ENCODE data around the gene TYMS. TPM values are rescaled to one million over a fixed set of nuclear protein-coding genes. Genes with fewer than 3 reads are reported as not detected.

The TYMS gene
- total and polyA plus RNA-seq, 2 donors (not counting 1 experiment from before 2014, with no cell fraction given) = 0.34 to 1.1 TPM

DNA sequence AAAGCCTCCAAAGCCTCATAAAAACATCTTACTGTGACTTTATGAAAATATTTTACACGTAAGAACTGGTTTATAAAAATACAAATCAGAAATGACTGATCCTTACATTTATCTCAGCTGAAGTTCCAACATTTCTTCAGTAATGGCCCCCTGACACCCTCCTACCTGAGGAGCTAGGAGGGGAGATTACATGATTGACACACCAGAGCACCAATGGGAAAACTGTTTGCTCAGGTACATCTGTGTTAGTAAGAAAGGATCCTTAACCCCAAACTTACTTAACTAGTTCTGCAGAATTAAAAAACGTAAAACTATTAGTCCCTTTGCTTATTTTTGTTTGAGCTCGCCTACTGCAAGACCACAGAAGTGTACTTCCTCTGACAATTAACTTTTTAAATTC is 28.0 kb downstream of the TYMS start:
- TF ChIP-seq, protein P1, sequence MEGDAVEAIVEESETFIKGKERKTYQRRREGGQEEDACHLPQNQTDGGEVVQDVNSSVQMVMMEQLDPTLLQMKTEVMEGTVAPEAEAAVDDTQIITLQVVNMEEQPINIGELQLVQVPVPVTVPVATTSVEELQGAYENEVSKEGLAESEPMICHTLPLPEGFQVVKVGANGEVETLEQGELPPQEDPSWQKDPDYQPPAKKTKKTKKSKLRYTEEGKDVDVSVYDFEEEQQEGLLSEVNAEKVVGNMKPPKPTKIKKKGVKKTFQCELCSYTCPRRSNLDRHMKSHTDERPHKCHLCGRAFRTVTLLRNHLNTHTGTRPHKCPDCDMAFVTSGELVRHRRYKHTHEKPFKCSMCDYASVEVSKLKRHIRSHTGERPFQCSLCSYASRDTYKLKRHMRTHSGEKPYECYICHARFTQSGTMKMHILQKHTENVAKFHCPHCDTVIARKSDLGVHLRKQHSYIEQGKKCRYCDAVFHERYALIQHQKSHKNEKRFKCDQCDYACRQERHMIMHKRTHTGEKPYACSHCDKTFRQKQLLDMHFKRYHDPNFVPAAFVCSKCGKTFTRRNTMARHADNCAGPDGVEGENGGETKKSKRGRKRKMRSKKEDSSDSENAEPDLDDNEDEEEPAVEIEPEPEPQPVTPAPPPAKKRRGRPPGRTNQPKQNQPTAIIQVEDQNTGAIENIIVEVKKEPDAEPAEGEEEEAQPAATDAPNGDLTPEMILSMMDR (IDR thresholded peaks at IDR 0.05) = no peak
- TF ChIP-seq EZH2 (IDR thresholded peaks at IDR 0.05; ENCODE audit: borderline replicate concordance, insufficient read depth, low read depth, low read length, poor library complexity, severe bottlenecking) = no peak
- H3K4me2 ChIP-seq (replicated peaks; ENCODE audit: low read depth, low read length, poor library complexity, severe bottlenecking) = no peak overlapping the region
- POLR2A ChIA-PET = no interaction called here

DNA sequence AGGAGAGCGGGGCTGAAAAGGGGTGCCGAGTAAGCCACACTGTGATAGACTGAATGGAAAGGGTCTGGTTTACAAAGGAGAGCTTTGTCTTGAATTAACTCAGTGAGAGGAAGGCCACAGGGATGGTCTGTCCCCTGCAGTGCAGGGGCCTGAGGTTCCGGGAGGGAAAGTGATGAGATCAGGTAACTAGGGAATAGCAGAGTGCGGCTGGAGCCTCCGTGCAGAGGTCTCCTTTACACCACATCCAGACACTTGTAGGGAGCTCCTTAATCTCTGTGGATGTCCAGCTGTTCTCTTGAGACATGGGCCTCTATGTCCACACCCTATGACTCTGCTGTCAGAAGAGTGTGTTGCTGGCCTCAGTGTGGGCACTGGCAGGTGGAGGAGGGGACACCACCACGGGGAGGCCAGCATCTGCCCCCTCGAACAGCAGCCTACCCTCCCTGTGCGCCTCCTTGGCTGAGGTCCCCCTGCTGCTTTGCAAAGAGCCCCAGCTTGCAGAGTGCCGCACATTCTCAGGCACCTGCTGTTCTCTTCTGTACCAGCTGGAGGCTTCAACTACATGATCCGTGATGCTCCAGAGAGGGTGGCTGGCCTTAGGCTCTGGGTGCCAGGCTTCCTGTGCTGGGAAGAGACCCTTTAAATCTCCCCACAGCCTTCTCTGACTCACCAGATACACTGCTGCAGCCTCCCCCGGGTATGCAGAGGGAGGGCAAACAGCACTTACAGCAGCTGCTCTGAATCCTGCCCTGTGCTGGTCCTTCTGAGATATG is 29.1 kb downstream of the TYMS start:
- Histone ChIP-seq H3K4me1 (ENCODE audit: control insufficient read depth in 2 of 2, insufficient read depth in 2 of 2, low read length in 2 of 2) (no peaks in the 10 kb centered on the region), H3K36me3 (replicated peaks in 1 of 2; ENCODE audit: control extremely low read depth in 1 of 2, control insufficient read depth in 1 of 2, extremely low read depth in 1 of 2, insufficient read depth in 2 of 2, low read length in 1 of 2) (no peaks in the 10 kb centered on the region), H4K20me1 (ENCODE audit: control insufficient read depth, insufficient read depth, low read length, poor library complexity, severe bottlenecking) (no peaks in the 10 kb centered on the region), H3K27ac (ENCODE audit: low read length in 2 of 2) (no peak overlapping the region), H3K79me2 (ENCODE audit: control insufficient read depth, insufficient read depth, low read length) (no peaks in the 10 kb centered on the region), H3K9me3 (ENCODE audit: control extremely low read depth in 1 of 3, control insufficient read depth in 2 of 3, insufficient read depth in 1 of 3, low read length in 2 of 3) (no peaks in the 10 kb centered on the region), H3K4me2 (replicated peaks; ENCODE audit: low read depth, low read length, poor library complexity, severe bottlenecking) (no peak overlapping the region), H3K27me3 (replicated peaks in 1 of 4; ENCODE audit: control extremely low read depth in 1 of 4, control insufficient read depth in 3 of 4, insufficient read depth in 4 of 4, low read length in 3 of 4) (no peaks in the 10 kb centered on the region), H3K4me3 (ENCODE audit: control extremely low read depth in 1 of 5, extremely low read depth in 1 of 5, insufficient read depth in 1 of 5, low read depth in 2 of 5, low read length in 4 of 5) (no peak overlapping the region), H3K9ac (ENCODE audit: low read length) (no peak overlapping the region), H2AFZ (ENCODE audit: insufficient read depth, low read depth, low read length, poor library complexity, severe bottlenecking) (no peak overlapping the region)
- DNase-seq (no peak), ATAC-seq (ENCODE audit: low read depth) (no peak)
- H3K27me3 Mint-ChIP-seq = no peaks in the 10 kb centered on the region
- CTCF ChIA-PET = no interaction called here
- POLR2A ChIA-PET = no interaction called here
- intact Hi-C loops (cut with micrococcal nuclease) = no loop called here
- no peaks in the 10 kb centered on the region for H3K4me1 Mint-ChIP-seq
- H3K27ac Mint-ChIP-seq = no peak overlapping the region
- H3K9me3 Mint-ChIP-seq (ENCODE audit: insufficient read depth) = no peaks in the 10 kb centered on the region
- H3K4me3 Mint-ChIP-seq = no peak overlapping the region
- WGBS (ENCODE audit: insufficient coverage) = 91% methylated on average over 9 of the region's 11 CpGs
- no peak for TF ChIP-seq EZH2 (IDR thresholded peaks at IDR 0.05; ENCODE audit: borderline replicate concordance, insufficient read depth, low read depth, low read length, poor library complexity, severe bottlenecking)
- TF ChIP-seq, protein P1 (IDR thresholded peaks at IDR 0.05) = no peak

More for the DNA sequence above, 28.0 kb downstream of the TYMS start:
- Mint-ChIP-seq H3K4me3 (no peak overlapping the region), H3K9me3 (ENCODE audit: insufficient read depth) (no peaks in the 10 kb centered on the region), H3K27me3 (no peaks in the 10 kb centered on the region), H3K4me1 (no peaks in the 10 kb centered on the region), H3K27ac (no peak overlapping the region)
- H2AFZ ChIP-seq (ENCODE audit: insufficient read depth, low read depth, low read length, poor library complexity, severe bottlenecking) = no peak overlapping the region
- no peaks in the 10 kb centered on the region for H3K9me3 ChIP-seq (ENCODE audit: control extremely low read depth in 1 of 3, control insufficient read depth in 2 of 3, insufficient read depth in 1 of 3, low read length in 2 of 3)
- no peaks in the 10 kb centered on the region for H3K79me2 ChIP-seq (ENCODE audit: control insufficient read depth, insufficient read depth, low read length)
- WGBS (ENCODE audit: insufficient coverage) = no CpG with 5 or more reads among the region's 3 CpGs
- CTCF ChIA-PET = no interaction called here
- no peak overlapping the region for H3K4me3 ChIP-seq (ENCODE audit: control extremely low read depth in 1 of 5, extremely low read depth in 1 of 5, insufficient read depth in 1 of 5, low read depth in 2 of 5, low read length in 4 of 5)
- H4K20me1 ChIP-seq (ENCODE audit: control insufficient read depth, insufficient read depth, low read length, poor library complexity, severe bottlenecking) = no peaks in the 10 kb centered on the region
- ATAC-seq (ENCODE audit: low read depth) = no peak
- no peaks in the 10 kb centered on the region for H3K4me1 ChIP-seq (ENCODE audit: control insufficient read depth in 2 of 2, insufficient read depth in 2 of 2, low read length in 2 of 2)
- no peaks in the 10 kb centered on the region for H3K36me3 ChIP-seq (replicated peaks in 1 of 2; ENCODE audit: control extremely low read depth in 1 of 2, control insufficient read depth in 1 of 2, extremely low read depth in 1 of 2, insufficient read depth in 2 of 2, low read length in 1 of 2)
- H3K27ac ChIP-seq (ENCODE audit: low read length in 2 of 2) = no peak overlapping the region
- intact Hi-C loops (cut with micrococcal nuclease) = no loop called here
- H3K9ac ChIP-seq (ENCODE audit: low read length) = no peak overlapping the region
- H3K27me3 ChIP-seq (replicated peaks in 1 of 4; ENCODE audit: control extremely low read depth in 1 of 4, control insufficient read depth in 3 of 4, insufficient read depth in 4 of 4, low read length in 3 of 4) = no peaks in the 10 kb centered on the region
- no peak for DNase-seq
